Loucy (cell line): Measurements from ENCODE around the gene ALDH1L1.

Experiments
- H2AFZ ChIP-seq: fragments of 200-600 bp; sonication (generic); 2 replicates; pipeline ENCODE4 v1.6.0; 2016; ENCODE audit warnings: antibody characterized with exemption, mild to moderate bottlenecking, low read length, moderate library complexity
- H3F3A ChIP-seq: fragments of 200-600 bp; 2 replicates; pipeline ENCODE4 v1.6.0; 2016; ENCODE audit warnings: antibody characterized with exemption, low read depth, mild to moderate bottlenecking
- H3K27me3 ChIP-seq: fragments of 200-600 bp; sonication (generic); 2 replicates; pipeline ENCODE4 v1.6.1; 2014; ENCODE audit warnings: low read length, mild to moderate bottlenecking; ENCODE audit not compliant: insufficient read depth, poor library complexity, severe bottlenecking
- H3K36me3 ChIP-seq: fragments of 200-600 bp; sonication (generic); 2 replicates; pipeline ENCODE4 v1.6.1; 2016; ENCODE audit warnings: low read length; ENCODE audit not compliant: insufficient read depth
- H3K4me1 ChIP-seq: fragments of 200-600 bp; sonication (generic); 2 replicates; pipeline ENCODE4 v1.5.1; 2014; ENCODE audit warnings: low read length, mild to moderate bottlenecking; ENCODE audit not compliant: insufficient read depth, poor library complexity, severe bottlenecking
- H3K4me2 ChIP-seq: fragments of 200-600 bp; sonication (generic); 2 replicates; pipeline ENCODE4 v1.6.0; 2014; ENCODE audit warnings: antibody characterized with exemption, low read length, low read depth, mild to moderate bottlenecking; ENCODE audit not compliant: poor library complexity, severe bottlenecking
- H3K4me3 ChIP-seq: fragments of 200-600 bp; sonication (generic); 2 replicates; pipeline ENCODE4 v1.5.1; 2014; ENCODE audit warnings: low read length, mild to moderate bottlenecking, mixed read lengths; ENCODE audit not compliant: poor library complexity, severe bottlenecking
- H3K79me2 ChIP-seq: fragments of 200-600 bp; sonication (generic); 2 replicates; pipeline ENCODE4 v1.6.1; 2014; ENCODE audit warnings: low read length; ENCODE audit not compliant: insufficient read depth
- H3K9ac ChIP-seq: fragments of 200-600 bp; sonication (generic); 2 replicates; pipeline ENCODE4 v1.6.0; 2014; ENCODE audit warnings: mild to moderate bottlenecking, low read depth, low read length, moderate library complexity; ENCODE audit not compliant: poor library complexity, severe bottlenecking
- H3K9me2 ChIP-seq: fragments of 200-600 bp; sonication (generic); replicated peaks from 2 replicates; pipeline ENCODE4 v1.6.1; 2016; ENCODE audit warnings: low read depth, low read length, mixed read lengths
- H3K9me3 ChIP-seq: fragments of 200-600 bp; sonication (generic); 2 replicates; pipeline ENCODE4 v1.6.1; 2014; ENCODE audit warnings: mild to moderate bottlenecking, antibody characterized with exemption, low read length, low read depth; ENCODE audit not compliant: insufficient read depth
- H4K20me1 ChIP-seq: fragments of 200-600 bp; sonication (generic); 2 replicates; pipeline ENCODE4 v1.6.0; 2014; ENCODE audit warnings: antibody characterized with exemption, low read length, mild to moderate bottlenecking; ENCODE audit not compliant: insufficient read depth, poor library complexity, severe bottlenecking
- EZH2phosphoT487 ChIP-seq: fragments of 200-600 bp; IDR thresholded peaks from 2 replicates; pipeline ENCODE4 v1.6.1; 2018; ENCODE audit warnings: antibody characterized with exemption, mild to moderate bottlenecking, moderate library complexity, borderline replicate concordance
- TF ChIP-seq, protein P1 (sequence below): fragments of 200-600 bp; sonication (generic); conservative IDR thresholded peaks from 2 replicates; pipeline ENCODE4 v1.5.1; 2014; ENCODE audit warnings: mild to moderate bottlenecking, antibody characterized with exemption, low read length

The ALDH1L1 gene

GRCh38 chr3:126213379-126214028 lies 33.1 kb upstream of the ALDH1L1 start:
- Histone ChIP-seq H3K36me3 (no peaks in the 10 kb centered on the region), H3K27me3 (no peaks in the 10 kb centered on the region), H3K9me3 (no peaks in the 10 kb centered on the region), H3K4me3 (no peak overlapping the region), H3K4me2 (no peak overlapping the region), H3K79me2 (no peaks in the 10 kb centered on the region), H3F3A (no peaks in the 10 kb centered on the region), H2AFZ (no peak overlapping the region), H4K20me1 (no peaks in the 10 kb centered on the region), H3K9ac (no peak overlapping the region), H3K9me2 (no peaks in the 10 kb centered on the region), H3K4me1 (peaks cover 5% of the 10 kb centered on the region)
- TF ChIP-seq, protein P1, sequence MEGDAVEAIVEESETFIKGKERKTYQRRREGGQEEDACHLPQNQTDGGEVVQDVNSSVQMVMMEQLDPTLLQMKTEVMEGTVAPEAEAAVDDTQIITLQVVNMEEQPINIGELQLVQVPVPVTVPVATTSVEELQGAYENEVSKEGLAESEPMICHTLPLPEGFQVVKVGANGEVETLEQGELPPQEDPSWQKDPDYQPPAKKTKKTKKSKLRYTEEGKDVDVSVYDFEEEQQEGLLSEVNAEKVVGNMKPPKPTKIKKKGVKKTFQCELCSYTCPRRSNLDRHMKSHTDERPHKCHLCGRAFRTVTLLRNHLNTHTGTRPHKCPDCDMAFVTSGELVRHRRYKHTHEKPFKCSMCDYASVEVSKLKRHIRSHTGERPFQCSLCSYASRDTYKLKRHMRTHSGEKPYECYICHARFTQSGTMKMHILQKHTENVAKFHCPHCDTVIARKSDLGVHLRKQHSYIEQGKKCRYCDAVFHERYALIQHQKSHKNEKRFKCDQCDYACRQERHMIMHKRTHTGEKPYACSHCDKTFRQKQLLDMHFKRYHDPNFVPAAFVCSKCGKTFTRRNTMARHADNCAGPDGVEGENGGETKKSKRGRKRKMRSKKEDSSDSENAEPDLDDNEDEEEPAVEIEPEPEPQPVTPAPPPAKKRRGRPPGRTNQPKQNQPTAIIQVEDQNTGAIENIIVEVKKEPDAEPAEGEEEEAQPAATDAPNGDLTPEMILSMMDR, result no peak
- TF ChIP-seq EZH2phosphoT487, result no peak

DNA sequence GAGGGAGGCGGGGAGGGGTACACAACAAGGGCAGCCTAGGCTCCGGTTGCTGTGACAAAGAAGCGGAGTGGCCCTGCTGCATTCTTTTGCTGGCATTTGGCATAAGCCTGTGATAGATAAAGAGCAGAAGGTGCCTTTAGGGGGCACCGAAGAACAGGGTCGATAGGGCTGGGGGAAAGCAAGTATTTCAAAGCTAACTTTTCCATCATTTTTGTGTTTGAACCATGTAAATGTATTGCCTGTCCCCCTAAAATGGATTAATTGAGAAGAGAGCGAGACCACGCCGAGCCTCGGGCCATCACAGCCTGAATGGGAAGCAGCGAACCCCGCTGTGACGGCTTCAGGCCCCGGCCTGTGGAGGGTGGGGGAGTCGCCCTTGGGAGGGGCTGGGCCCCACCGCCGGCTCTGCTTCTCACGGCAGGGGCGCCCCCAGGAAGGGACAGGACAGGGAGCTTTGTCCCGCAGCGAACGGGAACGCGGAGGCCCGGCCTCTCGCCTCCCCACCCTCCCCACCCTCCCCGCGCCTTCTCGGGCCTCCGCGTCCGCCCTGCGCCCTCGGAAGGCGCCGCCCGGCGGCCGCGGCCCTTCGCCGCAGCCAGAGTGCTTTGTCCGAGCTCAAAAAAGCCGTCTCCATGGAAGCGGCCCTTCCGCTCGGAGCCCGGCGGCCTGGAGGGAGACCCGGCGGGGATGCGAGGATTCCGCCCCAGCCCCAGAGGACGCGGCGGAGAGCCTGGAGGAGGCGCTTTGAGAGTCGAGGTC lies 32.4 kb upstream of the ALDH1L1 start:
- TF ChIP-seq, protein P1, result peak; percentile 30
- TF ChIP-seq EZH2phosphoT487, result no peak
- Histone ChIP-seq H3K4me3 (no peak overlapping the region), H3K9me2 (no peaks in the 10 kb centered on the region), H3F3A (no peaks in the 10 kb centered on the region), H2AFZ (no peak overlapping the region), H3K36me3 (no peaks in the 10 kb centered on the region), H3K79me2 (no peaks in the 10 kb centered on the region), H4K20me1 (no peaks in the 10 kb centered on the region), H3K4me1 (peaks cover 5% of the 10 kb centered on the region), H3K4me2 (no peak overlapping the region), H3K9me3 (no peaks in the 10 kb centered on the region), H3K27me3 (no peaks in the 10 kb centered on the region), H3K9ac (no peak overlapping the region)

GRCh38 chr3:126212250-126212619 lies 31.8 kb upstream of the ALDH1L1 start:
- TF ChIP-seq, protein P1, result no peak
- no peak for TF ChIP-seq EZH2phosphoT487
- no peak overlapping the region for H2AFZ ChIP-seq

More at GRCh38 chr3:126212250-126212619, 31.8 kb upstream of the ALDH1L1 start:
- H3K9me3 ChIP-seq, result no peaks in the 10 kb centered on the region
- no peaks in the 10 kb centered on the region for H4K20me1 ChIP-seq
- H3K9ac ChIP-seq, result no peak overlapping the region
- H3K4me2 ChIP-seq, result no peak overlapping the region
- H3K4me1 ChIP-seq, result peaks cover 5% of the 10 kb centered on the region
- H3K36me3 ChIP-seq, result no peaks in the 10 kb centered on the region
- no peak overlapping the region for H3K4me3 ChIP-seq
- no peaks in the 10 kb centered on the region for H3F3A ChIP-seq
- H3K79me2 ChIP-seq, result no peaks in the 10 kb centered on the region
- no peaks in the 10 kb centered on the region for H3K27me3 ChIP-seq
- no peaks in the 10 kb centered on the region for H3K9me2 ChIP-seq
